WTC11 (cell line): ENCODE results near the gene FHAD1. TPM values are rescaled to one million over a fixed set of nuclear protein-coding genes. Genes with fewer than 3 reads are reported as not detected.
A peak's percentile ranks its signal among the peaks of the same experiment; 100 is the strongest.

Experiments
- ATAC-seq: fragments of 200-7000 bp; cut with Tn5 transposase; 2 replicates; pipeline ENCODE4 v1.10.0; 2021; ENCODE audit warnings: mild to moderate bottlenecking, moderate library complexity
- CTCF ChIA-PET: fragments of 300-600 bp; sonication (Branson Sonifier 250); formaldehyde crosslinking; loops from one replicate; lab custom pipeline; 2021; ENCODE audit warnings: antibody characterized with exemption; lab: Charles Lee
- POLR2A ChIA-PET: fragments of 350-600 bp; sonication (Branson Sonifier 250); formaldehyde crosslinking; loops from one replicate; lab custom pipeline; 2021; ENCODE audit warnings: antibody characterized with exemption; lab: Charles Lee
- DNase-seq: peaks from one replicate; pipeline ENCODE4 v3.0.0; 2021; ENCODE audit warnings: low spot score
- H3K27ac Mint-ChIP-seq: 2 replicates; pipeline ENCODE4 v1.8.0; 2021; ENCODE audit warnings: mixed read lengths
- H3K27me3 Mint-ChIP-seq: 2 replicates; pipeline ENCODE4 v1.8.0; 2021; ENCODE audit warnings: low read depth, mild to moderate bottlenecking, moderate library complexity, mixed read lengths
- H3K36me3 Mint-ChIP-seq: 2 replicates; pipeline ENCODE4 v1.8.0; 2021; ENCODE audit warnings: mixed read lengths
- H3K4me1 Mint-ChIP-seq: 2 replicates; pipeline ENCODE4 v1.8.0; 2022; ENCODE audit warnings: mixed read lengths
- H3K4me3 Mint-ChIP-seq: 2 replicates; pipeline ENCODE4 v1.8.0; 2021; ENCODE audit warnings: mild to moderate bottlenecking, moderate library complexity, mixed read lengths
- H3K9me3 Mint-ChIP-seq: 2 replicates; pipeline ENCODE4 v1.8.0; 2021; ENCODE audit warnings: mixed read lengths
- ATF6 ChIP-seq: sonication (generic); formaldehyde crosslinking; IDR thresholded peaks from 2 replicates; pipeline ENCODE4 v1.8.1; 2023; ENCODE audit warnings: mild to moderate bottlenecking, missing genetic modification reagents
- CBFB ChIP-seq: sonication (generic); formaldehyde crosslinking; IDR thresholded peaks from 2 replicates; pipeline ENCODE4 v1.8.1; 2022; ENCODE audit warnings: mild to moderate bottlenecking, low read depth, missing genetic modification reagents
- CREB1 ChIP-seq: sonication (generic); formaldehyde crosslinking; IDR thresholded peaks from 2 replicates; pipeline ENCODE4 v1.8.0; 2023; ENCODE audit warnings: mild to moderate bottlenecking, missing genetic modification reagents
- IRF1 ChIP-seq: sonication (generic); formaldehyde crosslinking; IDR thresholded peaks from 2 replicates; pipeline ENCODE4 v1.8.0; 2023; ENCODE audit warnings: missing genetic modification reagents
- IRF2 ChIP-seq: sonication (generic); formaldehyde crosslinking; IDR thresholded peaks from 2 replicates; pipeline ENCODE4 v1.8.0; 2022; ENCODE audit warnings: low read depth, missing genetic modification reagents, borderline replicate concordance
- KAT7 ChIP-seq: sonication (generic); formaldehyde crosslinking; IDR thresholded peaks from 2 replicates; pipeline ENCODE4 v1.8.1; 2023; ENCODE audit warnings: missing genetic modification reagents, mild to moderate bottlenecking, borderline replicate concordance
- NFE2L1 ChIP-seq: sonication (generic); formaldehyde crosslinking; IDR thresholded peaks from 2 replicates; pipeline ENCODE4 v1.8.1; 2023; ENCODE audit warnings: missing genetic modification reagents
- PRDM15 ChIP-seq: sonication (generic); formaldehyde crosslinking; IDR thresholded peaks from 2 replicates; pipeline ENCODE4 v1.8.0; 2022; ENCODE audit warnings: missing genetic modification reagents
- RELA ChIP-seq: sonication (generic); formaldehyde crosslinking; IDR thresholded peaks from 2 replicates; pipeline ENCODE4 v1.8.1; 2022; ENCODE audit warnings: missing genetic modification reagents, mild to moderate bottlenecking, borderline replicate concordance
- SMAD4 ChIP-seq: sonication (generic); formaldehyde crosslinking; IDR thresholded peaks from 2 replicates; pipeline ENCODE4 v1.8.0; 2022; ENCODE audit warnings: mild to moderate bottlenecking, missing genetic modification reagents
- TEAD4 ChIP-seq: sonication (generic); formaldehyde crosslinking; IDR thresholded peaks from 2 replicates; pipeline ENCODE4 v1.8.0; 2022; ENCODE audit warnings: mild to moderate bottlenecking, missing genetic modification reagents
- ZNF416 ChIP-seq: fragments of 250-450 bp; sonication (Bioruptor Pico); IDR thresholded peaks from 2 replicates; pipeline ENCODE4 v1.9.0; 2021; ENCODE audit warnings: mild to moderate bottlenecking, inconsistent platforms
- total RNA-seq: library from RNA; stranded (reverse); gene quantifications from 3 replicates; pipeline ENCODE4 v1.2.3, GENCODE V29; 2021
- TF ChIP-seq, protein P1 (sequence below): fragments of 250-450 bp; sonication (Bioruptor Pico); IDR thresholded peaks from 2 replicates; pipeline ENCODE4 v2.1.2; 2022; ENCODE audit warnings: mild to moderate bottlenecking, moderate library complexity
- TF ChIP-seq, protein P2 (sequence below): sonication (generic); formaldehyde crosslinking; IDR thresholded peaks from 2 replicates; pipeline ENCODE4 v1.8.1; 2022; ENCODE audit warnings: mild to moderate bottlenecking, missing genetic modification reagents, moderate library complexity, borderline replicate concordance
- TF ChIP-seq, protein P3 (sequence below): sonication (generic); formaldehyde crosslinking; IDR thresholded peaks from 2 replicates; pipeline ENCODE4 v1.8.1; 2023; ENCODE audit warnings: mild to moderate bottlenecking, moderate library complexity, missing genetic modification reagents

FHAD1 gene
- total RNA-seq, 1 experiment from 2014 or later: 3.0 TPM

DNA sequence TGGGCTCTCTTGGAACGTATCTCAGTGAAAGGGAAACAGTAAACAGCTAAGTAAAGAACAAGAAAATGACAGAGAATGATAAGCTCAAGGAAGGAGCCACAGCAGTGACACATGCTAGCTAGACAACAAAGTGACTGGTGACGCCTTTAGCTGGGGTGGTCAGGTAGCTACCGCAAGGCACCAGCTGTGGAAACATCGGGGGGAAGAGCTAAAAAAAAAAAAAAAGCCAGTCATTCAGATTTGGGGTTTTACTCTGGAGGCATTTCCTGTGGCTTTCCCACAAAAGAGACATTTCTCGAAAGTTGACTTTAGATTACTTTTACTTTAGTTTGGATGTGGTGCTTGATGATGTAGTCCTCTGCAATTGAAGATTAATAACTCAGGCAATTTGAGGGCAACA, 2.1 kb downstream of the FHAD1 start:
- H3K4me3 Mint-ChIP-seq: no peak overlapping the region
- peaks cover 10% of the 10 kb centered on the region; the same call in 1 of the 2 replicates for H3K27me3 Mint-ChIP-seq
- DNase-seq: no peak
- POLR2A ChIA-PET: interaction anchor here (0.7 kb wide), 1 partner anchor 143 kb away, joined by 3 read pairs; no protein-coding TSS in a partner anchor
- H3K27ac Mint-ChIP-seq: no peak overlapping the region; the same call in 1 of the 2 replicates
- peaks cover 11% of the 10 kb centered on the region; the same call in 1 of the 2 replicates for H3K9me3 Mint-ChIP-seq
- ATAC-seq: no peak
- CTCF ChIA-PET: interaction anchor here (1.0 to 2.9 kb wide), 3 partner anchors 19 to 96 kb away, joined by 3 to 15 read pairs (median 4); partner anchors contain the start of gene TMEM51
- peaks cover 38% of the 10 kb centered on the region for H3K4me1 Mint-ChIP-seq
- H3K36me3 Mint-ChIP-seq: no peaks in the 10 kb centered on the region
- no peak for TF ChIP-seq NFE2L1 (CRISPR knock-in tag)
- TF ChIP-seq, all 79 proteins: peak for 0

DNA sequence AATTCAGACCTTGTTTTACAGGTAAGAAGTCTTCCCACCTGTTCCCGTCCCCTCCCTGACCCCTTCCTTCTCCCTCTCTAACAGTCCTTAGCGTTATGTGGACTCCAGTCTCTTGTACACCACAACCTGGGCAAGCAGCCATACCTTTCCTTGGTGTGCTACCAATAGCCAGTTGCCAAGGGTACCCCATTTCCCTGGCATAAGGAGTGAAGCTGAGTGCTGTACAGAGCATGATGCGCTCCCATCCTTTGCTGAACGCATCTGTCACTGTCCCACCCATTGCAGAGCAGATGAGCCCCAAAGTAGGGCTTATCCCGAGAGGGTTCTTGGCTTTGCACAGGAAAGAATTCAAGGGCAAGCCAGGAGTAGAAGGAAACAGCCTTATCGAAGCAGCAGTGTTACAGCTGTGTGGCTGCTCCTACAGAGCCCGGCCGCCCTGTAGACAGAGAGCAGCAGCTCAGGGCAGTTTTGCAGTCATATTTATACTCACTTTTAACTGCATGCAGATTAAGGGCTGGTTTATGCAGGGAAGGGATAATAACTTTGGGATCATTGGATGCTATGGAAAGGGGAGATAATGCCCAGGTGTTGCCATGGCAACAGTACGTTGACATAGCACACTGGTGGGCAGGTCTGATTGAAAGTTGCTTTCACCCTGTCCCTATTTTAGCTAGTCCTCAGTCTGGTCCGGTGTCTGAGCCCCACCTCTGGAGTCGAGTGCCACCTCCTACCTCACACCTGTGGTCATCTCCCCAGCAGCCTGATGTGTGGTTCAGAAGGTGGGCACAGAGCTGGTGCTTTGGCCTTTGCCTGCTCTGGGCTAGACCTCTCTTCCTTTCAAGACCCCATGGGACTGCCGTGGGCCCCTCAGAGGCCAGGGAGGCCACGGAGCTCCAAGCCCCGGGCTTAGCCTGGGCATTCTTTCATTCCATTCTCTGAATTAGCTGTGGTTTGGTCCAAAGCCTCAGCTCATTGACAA, 5.1 kb downstream of the FHAD1 start:
- peak overlapping the region; percentile 38; the same call in 1 of the 2 replicates for H3K27ac Mint-ChIP-seq
- CTCF ChIA-PET: interaction anchor here (0.9 to 1.0 kb wide), 2 partner anchors 71 to 141 kb away, joined by 3 read pairs; no protein-coding TSS in a partner anchor

DNA sequence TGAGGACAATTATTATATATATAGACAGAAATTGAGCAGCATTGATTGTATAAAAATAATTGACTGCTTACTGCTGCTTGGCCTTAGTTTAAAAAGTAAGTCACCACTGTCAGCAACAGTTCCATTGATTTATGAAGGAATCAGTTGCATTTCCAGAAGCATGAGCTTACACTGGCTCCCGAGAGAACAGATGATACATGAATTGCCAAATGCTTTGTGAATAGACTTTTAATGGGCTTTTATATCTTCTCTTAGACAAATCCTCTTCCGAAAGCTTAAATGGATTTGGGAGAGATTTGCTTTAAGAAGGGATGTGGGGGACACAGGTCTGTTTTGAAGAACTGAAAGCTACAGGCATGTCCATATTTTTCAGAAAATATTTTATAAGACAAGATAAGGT, 7.5 kb downstream of the FHAD1 start:
- ATAC-seq: no peak
- peaks cover 11% of the 10 kb centered on the region; the same call in 1 of the 2 replicates for H3K9me3 Mint-ChIP-seq
- POLR2A ChIA-PET: no interaction called here
- H3K27me3 Mint-ChIP-seq: peaks cover 4% of the 10 kb centered on the region; the same call in 1 of the 2 replicates
- 0 out of 2 replicates have a peak, but pooled peaks cover 3% of the 10 kb centered on the region for H3K4me1 Mint-ChIP-seq
- no peak overlapping the region for H3K4me3 Mint-ChIP-seq
- H3K36me3 Mint-ChIP-seq: no peaks in the 10 kb centered on the region
- DNase-seq: no peak
- CTCF ChIA-PET: interaction anchor here (1.1 to 1.2 kb wide), 2 partner anchors 102 to 126 kb away, joined by 3 read pairs; no protein-coding TSS in a partner anchor
- H3K27ac Mint-ChIP-seq: no peak overlapping the region
- no peak for TF ChIP-seq TEAD4 (CRISPR knock-in tag)
- no peak for TF ChIP-seq PRDM15 (CRISPR knock-in tag)
- TF ChIP-seq IRF1 (CRISPR knock-in tag): no peak
- TF ChIP-seq IRF2 (CRISPR knock-in tag): no peak
- no peak for TF ChIP-seq RELA
- no peak for TF ChIP-seq ZNF416 (CRISPR knock-in tag)

More for the DNA sequence above, 5.1 kb downstream of the FHAD1 start:
- TF ChIP-seq, protein P1, sequence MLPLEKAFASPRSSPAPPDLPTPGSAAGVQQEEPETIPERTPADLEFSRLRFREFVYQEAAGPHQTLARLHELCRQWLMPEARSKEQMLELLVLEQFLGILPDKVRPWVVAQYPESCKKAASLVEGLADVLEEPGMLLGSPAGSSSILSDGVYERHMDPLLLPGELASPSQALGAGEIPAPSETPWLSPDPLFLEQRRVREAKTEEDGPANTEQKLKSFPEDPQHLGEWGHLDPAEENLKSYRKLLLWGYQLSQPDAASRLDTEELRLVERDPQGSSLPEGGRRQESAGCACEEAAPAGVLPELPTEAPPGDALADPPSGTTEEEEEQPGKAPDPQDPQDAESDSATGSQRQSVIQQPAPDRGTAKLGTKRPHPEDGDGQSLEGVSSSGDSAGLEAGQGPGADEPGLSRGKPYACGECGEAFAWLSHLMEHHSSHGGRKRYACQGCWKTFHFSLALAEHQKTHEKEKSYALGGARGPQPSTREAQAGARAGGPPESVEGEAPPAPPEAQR: no peak
- TF ChIP-seq ATF6 (CRISPR knock-in tag) (no peak), SMAD4 (no peak), NFE2L1 (CRISPR knock-in tag) (no peak), CREB1 (CRISPR knock-in tag) (no peak), KAT7 (CRISPR knock-in tag) (no peak), CBFB (CRISPR knock-in tag) (no peak)
- TF ChIP-seq, protein P2, sequence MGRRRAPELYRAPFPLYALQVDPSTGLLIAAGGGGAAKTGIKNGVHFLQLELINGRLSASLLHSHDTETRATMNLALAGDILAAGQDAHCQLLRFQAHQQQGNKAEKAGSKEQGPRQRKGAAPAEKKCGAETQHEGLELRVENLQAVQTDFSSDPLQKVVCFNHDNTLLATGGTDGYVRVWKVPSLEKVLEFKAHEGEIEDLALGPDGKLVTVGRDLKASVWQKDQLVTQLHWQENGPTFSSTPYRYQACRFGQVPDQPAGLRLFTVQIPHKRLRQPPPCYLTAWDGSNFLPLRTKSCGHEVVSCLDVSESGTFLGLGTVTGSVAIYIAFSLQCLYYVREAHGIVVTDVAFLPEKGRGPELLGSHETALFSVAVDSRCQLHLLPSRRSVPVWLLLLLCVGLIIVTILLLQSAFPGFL: no peak
- TF ChIP-seq, protein P3, sequence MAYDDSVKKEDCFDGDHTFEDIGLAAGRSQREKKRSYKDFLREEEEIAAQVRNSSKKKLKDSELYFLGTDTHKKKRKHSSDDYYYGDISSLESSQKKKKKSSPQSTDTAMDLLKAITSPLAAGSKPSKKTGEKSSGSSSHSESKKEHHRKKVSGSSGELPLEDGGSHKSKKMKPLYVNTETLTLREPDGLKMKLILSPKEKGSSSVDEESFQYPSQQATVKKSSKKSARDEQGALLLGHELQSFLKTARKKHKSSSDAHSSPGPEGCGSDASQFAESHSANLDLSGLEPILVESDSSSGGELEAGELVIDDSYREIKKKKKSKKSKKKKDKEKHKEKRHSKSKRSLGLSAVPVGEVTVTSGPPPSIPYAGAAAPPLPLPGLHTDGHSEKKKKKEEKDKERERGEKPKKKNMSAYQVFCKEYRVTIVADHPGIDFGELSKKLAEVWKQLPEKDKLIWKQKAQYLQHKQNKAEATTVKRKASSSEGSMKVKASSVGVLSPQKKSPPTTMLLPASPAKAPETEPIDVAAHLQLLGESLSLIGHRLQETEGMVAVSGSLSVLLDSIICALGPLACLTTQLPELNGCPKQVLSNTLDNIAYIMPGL (CRISPR knock-in tag): no peak
- DNase-seq: no peak
- POLR2A ChIA-PET: interaction anchor here (0.7 kb wide), 1 partner anchor 80 kb away, joined by 3 read pairs; no protein-coding TSS in a partner anchor
- Mint-ChIP-seq H3K9me3 (peaks cover 11% of the 10 kb centered on the region; the same call in 1 of the 2 replicates), H3K4me1 (peaks cover 9% of the 10 kb centered on the region), H3K27me3 (peaks cover 8% of the 10 kb centered on the region; the same call in 1 of the 2 replicates), H3K36me3 (no peaks in the 10 kb centered on the region), H3K4me3 (no peak overlapping the region)
- no peak for ATAC-seq
